Fibroblast of lung (primary cell): Measurements from ENCODE around the gene LIM2. TPM values are rescaled to one million over a fixed set of nuclear protein-coding genes. Genes with fewer than 3 reads are reported as not detected.

Experiments
- DNase-seq, 2 donors: peaks; one replicate each; pipeline versions ENCODE4 v3.0.0 to v3.0.0-alpha.2; 2010; ENCODE audit warnings: low read depth in 2 of 2
- H2AFZ ChIP-seq: 2 replicates; pipeline ENCODE4 v1.5.1; 2012; ENCODE audit warnings: low read length, control low read depth, inconsistent platforms
- H3K27ac ChIP-seq: 2 replicates; pipeline ENCODE4 v1.5.1; 2011; ENCODE audit warnings: low read length, control low read depth; ENCODE audit not compliant: insufficient read depth
- H3K27me3 ChIP-seq: 2 replicates; pipeline ENCODE4 v1.5.1; 2011; ENCODE audit warnings: mild to moderate bottlenecking, low read length; ENCODE audit not compliant: control insufficient read depth, insufficient read depth
- H3K36me3 ChIP-seq: 2 replicates; pipeline ENCODE4 v1.5.1; 2011; ENCODE audit warnings: low read length; ENCODE audit not compliant: control insufficient read depth, insufficient read depth
- H3K4me1 ChIP-seq: 2 replicates; pipeline ENCODE4 v1.5.1; 2011; ENCODE audit warnings: low read length; ENCODE audit not compliant: control insufficient read depth, insufficient read depth; ENCODE audit errors: extremely low read depth
- H3K4me2 ChIP-seq: 2 replicates; pipeline ENCODE4 v1.5.1; 2011; ENCODE audit warnings: low read length, control low read depth; ENCODE audit not compliant: insufficient read depth; ENCODE audit errors: extremely low read depth
- H3K4me3 ChIP-seq, 4 experiments: fragments of 200-600 bp in 1 of 4; sonication (generic) in 1 of 4; replicated peaks in 1 of 4; 2 replicates each; pipeline ENCODE4 v1.5.1; 2011 to 2016; ENCODE audit warnings: low read length in 4 of 4, low read depth in 3 of 4, mild to moderate bottlenecking in 3 of 4, control low read depth in 2 of 4, inconsistent platforms in 1 of 4, mixed read lengths in 1 of 4; ENCODE audit not compliant: insufficient read depth in 1 of 4; ENCODE audit errors: control extremely low read depth in 1 of 4
- H3K79me2 ChIP-seq: 2 replicates; pipeline ENCODE4 v1.5.1; 2012; ENCODE audit warnings: mild to moderate bottlenecking, low read length, inconsistent platforms; ENCODE audit not compliant: control insufficient read depth, insufficient read depth
- H3K9ac ChIP-seq: 2 replicates; pipeline ENCODE4 v1.5.1; 2011; ENCODE audit warnings: mild to moderate bottlenecking, low read length, control low read depth; ENCODE audit not compliant: insufficient read depth
- H3K9me3 ChIP-seq: 2 replicates; pipeline ENCODE4 v1.5.1; 2012; ENCODE audit warnings: low read depth, low read length; ENCODE audit not compliant: control insufficient read depth, insufficient read depth
- H4K20me1 ChIP-seq: 2 replicates; pipeline ENCODE4 v1.5.1; 2011; ENCODE audit warnings: low read length; ENCODE audit not compliant: control insufficient read depth, insufficient read depth; ENCODE audit errors: extremely low read depth
- EZH2 ChIP-seq: IDR thresholded peaks from 2 replicates; pipeline ENCODE4 v1.5.1; 2012; ENCODE audit warnings: low read length, control low read depth, mild to moderate bottlenecking; ENCODE audit errors: missing control alignments
- polyA plus RNA-seq, 2 donors: library from polyadenylated mRNA; depleted of rRNA in 1 of 2; stranded (reverse) in 1 of 2; unstranded in 1 of 2; fragments of >200 nt; gene quantifications; 2 replicates each; pipeline ENCODE4 v1.2.1, GENCODE V29; 2011 to 2012; ENCODE audit warnings: missing spikeins in 1 of 2
- total RNA-seq: library from RNA; depleted of rRNA; stranded (reverse); fragments of >200 nt; gene quantifications from 2 replicates; pipeline ENCODE4 v1.2.1, GENCODE V29; 2014
- TF ChIP-seq, protein P1 (sequence below), 2 donors: IDR thresholded peaks in 1 of 2; conservative IDR thresholded peaks in 1 of 2; 1 replicate in 1 of 2; 2 replicates in 1 of 2; pipeline ENCODE4 v1.5.1; 2011 to 2012; ENCODE audit warnings: low read length in 2 of 2, control low read depth in 1 of 2, inconsistent platforms in 1 of 2, low read depth in 1 of 2, mild to moderate bottlenecking in 1 of 2

The LIM2 gene
- total and polyA plus RNA-seq, 2 donors (not counting 1 experiment from before 2014, with no cell fraction given) = not detected

DNA sequence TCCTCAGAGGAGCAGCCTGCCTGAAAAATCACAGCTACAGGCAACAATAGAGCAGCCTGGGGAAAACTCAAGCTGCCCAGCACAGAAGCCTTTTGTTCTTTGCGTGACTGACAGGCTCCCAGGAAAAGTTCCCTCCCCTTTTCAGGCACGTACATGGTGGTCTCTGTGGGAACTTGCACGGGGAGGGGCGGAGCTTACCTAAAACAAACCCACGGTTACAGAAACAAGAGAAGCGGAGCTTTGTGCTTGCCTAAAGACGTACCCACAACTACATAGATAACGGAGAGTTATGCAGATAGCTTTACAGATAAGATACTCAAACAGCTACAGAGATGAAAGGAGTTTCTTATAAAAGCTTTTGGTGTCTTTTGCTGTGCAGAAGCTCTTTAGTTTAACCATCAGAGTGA lies 33.0 kb downstream of the LIM2 start:
- DNase-seq = peak; percentile 13 to 56
- no peak overlapping the region for H3K27ac ChIP-seq
- TF ChIP-seq EZH2 = no peak
- TF ChIP-seq, protein P1, sequence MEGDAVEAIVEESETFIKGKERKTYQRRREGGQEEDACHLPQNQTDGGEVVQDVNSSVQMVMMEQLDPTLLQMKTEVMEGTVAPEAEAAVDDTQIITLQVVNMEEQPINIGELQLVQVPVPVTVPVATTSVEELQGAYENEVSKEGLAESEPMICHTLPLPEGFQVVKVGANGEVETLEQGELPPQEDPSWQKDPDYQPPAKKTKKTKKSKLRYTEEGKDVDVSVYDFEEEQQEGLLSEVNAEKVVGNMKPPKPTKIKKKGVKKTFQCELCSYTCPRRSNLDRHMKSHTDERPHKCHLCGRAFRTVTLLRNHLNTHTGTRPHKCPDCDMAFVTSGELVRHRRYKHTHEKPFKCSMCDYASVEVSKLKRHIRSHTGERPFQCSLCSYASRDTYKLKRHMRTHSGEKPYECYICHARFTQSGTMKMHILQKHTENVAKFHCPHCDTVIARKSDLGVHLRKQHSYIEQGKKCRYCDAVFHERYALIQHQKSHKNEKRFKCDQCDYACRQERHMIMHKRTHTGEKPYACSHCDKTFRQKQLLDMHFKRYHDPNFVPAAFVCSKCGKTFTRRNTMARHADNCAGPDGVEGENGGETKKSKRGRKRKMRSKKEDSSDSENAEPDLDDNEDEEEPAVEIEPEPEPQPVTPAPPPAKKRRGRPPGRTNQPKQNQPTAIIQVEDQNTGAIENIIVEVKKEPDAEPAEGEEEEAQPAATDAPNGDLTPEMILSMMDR (conservative IDR thresholded peaks at IDR 0.05 in 1 of 2, IDR thresholded peaks at IDR 0.05 in 1 of 2; ENCODE audit: low read depth in 1 of 2, low read length in 2 of 2) = no peak

GRCh38 chr19:51354103-51354741 lies 33.6 kb downstream of the LIM2 start:
- no peaks in the 10 kb centered on the region for H3K27me3 ChIP-seq
- H3K4me1 ChIP-seq = no peaks in the 10 kb centered on the region
- no peaks in the 10 kb centered on the region for H3K79me2 ChIP-seq
- no peak overlapping the region for H3K27ac ChIP-seq
- no peak for DNase-seq
- no peak overlapping the region for H3K4me2 ChIP-seq
- no peak overlapping the region for H3K9ac ChIP-seq
- no peak overlapping the region for H3K4me3 ChIP-seq
- no peaks in the 10 kb centered on the region for H4K20me1 ChIP-seq
- no peaks in the 10 kb centered on the region for H3K9me3 ChIP-seq
- no peak for TF ChIP-seq EZH2
- TF ChIP-seq, protein P1 (conservative IDR thresholded peaks at IDR 0.05 in 1 of 2, IDR thresholded peaks at IDR 0.05 in 1 of 2; ENCODE audit: low read depth in 1 of 2, low read length in 2 of 2) = no peak
- H2AFZ ChIP-seq = no peak overlapping the region
- peaks cover 4% of the 10 kb centered on the region for H3K36me3 ChIP-seq

More for the DNA sequence above, 33.0 kb downstream of the LIM2 start:
- H3K79me2 ChIP-seq = no peaks in the 10 kb centered on the region
- no peaks in the 10 kb centered on the region for H3K4me1 ChIP-seq
- H4K20me1 ChIP-seq = no peaks in the 10 kb centered on the region
- H3K9ac ChIP-seq = no peak overlapping the region
- peaks cover 4% of the 10 kb centered on the region for H3K36me3 ChIP-seq
- no peak overlapping the region for H3K4me3 ChIP-seq
- H3K27me3 ChIP-seq = no peaks in the 10 kb centered on the region
- H2AFZ ChIP-seq = no peak overlapping the region
- H3K9me3 ChIP-seq = no peaks in the 10 kb centered on the region
- no peak overlapping the region for H3K4me2 ChIP-seq

DNA sequence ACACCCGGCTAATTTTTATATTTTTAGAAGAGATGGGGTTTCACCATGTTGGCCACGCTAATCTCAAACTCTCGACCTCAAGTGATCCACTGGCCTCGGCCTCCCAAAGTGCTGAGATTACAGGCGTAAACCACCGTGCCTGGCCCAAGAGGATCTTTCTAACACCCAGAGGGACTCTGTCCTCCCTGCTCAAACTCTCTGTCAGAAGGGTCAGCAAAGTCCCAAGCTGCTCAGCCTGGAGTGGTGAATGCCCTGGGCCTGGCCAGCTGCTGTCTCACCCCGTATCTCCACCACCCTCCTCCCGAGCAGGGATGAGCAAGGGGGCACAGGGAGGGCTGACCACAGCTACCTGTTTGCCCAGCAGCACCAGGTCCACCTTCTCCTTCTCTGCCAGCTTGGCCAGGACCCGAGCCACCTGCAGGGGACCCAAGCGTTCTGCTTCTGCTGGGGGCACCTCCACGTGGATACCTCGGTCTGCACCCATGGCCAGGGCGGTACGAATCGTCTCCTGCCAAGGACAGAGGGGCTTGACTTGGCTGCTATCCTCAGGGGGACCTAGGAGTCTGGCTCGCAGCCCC lies 34.9 kb downstream of the LIM2 start:
- H3K27me3 ChIP-seq = no peaks in the 10 kb centered on the region
- no peaks in the 10 kb centered on the region for H3K79me2 ChIP-seq
- no peak for TF ChIP-seq EZH2
- TF ChIP-seq, protein P1 (conservative IDR thresholded peaks at IDR 0.05 in 1 of 2, IDR thresholded peaks at IDR 0.05 in 1 of 2; ENCODE audit: low read depth in 1 of 2, low read length in 2 of 2) = no peak
- no peaks in the 10 kb centered on the region for H3K4me1 ChIP-seq
- no peaks in the 10 kb centered on the region for H4K20me1 ChIP-seq
- H3K9ac ChIP-seq = no peak overlapping the region
- H3K9me3 ChIP-seq = no peaks in the 10 kb centered on the region
- no peak overlapping the region for H2AFZ ChIP-seq
- no peak overlapping the region for H3K27ac ChIP-seq
- H3K4me3 ChIP-seq = no peak overlapping the region
- no peak overlapping the region for H3K4me2 ChIP-seq
- DNase-seq = no peak
- H3K36me3 ChIP-seq = peaks cover 4% of the 10 kb centered on the region
